PC-3 (cell line): ENCODE results near the gene CD180. TPM values are rescaled to one million over a fixed set of nuclear protein-coding genes. Genes with fewer than 3 reads are reported as not detected.

ENCODE experiments used
- ATAC-seq: fragments of 200-7000 bp; cut with Tn5 transposase; 2 replicates; pipeline ENCODE4 v1.9.1; 2020; ENCODE audit warnings: mild to moderate bottlenecking, moderate library complexity
- BruUV-seq: library from RNA; stranded (reverse); fragments of 400-500 nt; replicated peaks from 2 replicates; lab custom pipeline; 2021; lab: Mats Ljungman, UMichigan
- CTCF ChIA-PET: fragments of 300-600 bp; sonication (Branson Sonifier 250); formaldehyde crosslinking; loops from one replicate; lab custom pipeline; 2022; ENCODE audit warnings: antibody characterized with exemption; lab: Charles Lee
- POLR2A ChIA-PET: fragments of 300-600 bp; sonication (Branson Sonifier 250); formaldehyde crosslinking; loops from one replicate; lab custom pipeline; 2022; ENCODE audit warnings: antibody characterized with exemption; ENCODE audit not compliant: unreplicated experiment; lab: Charles Lee
- DNase-seq: peaks from one replicate; pipeline ENCODE4 v3.0.0-alpha.2; 2015
- H2AFZ ChIP-seq: fragments of 300-600 bp; sonication (generic); 2 replicates; pipeline ENCODE4 v1.6.0; 2016; ENCODE audit warnings: antibody characterized with exemption, low read length
- H3F3A ChIP-seq: fragments of 300-600 bp; sonication (generic); one replicate; pipeline ENCODE4 v1.6.0; 2017; ENCODE audit warnings: antibody characterized with exemption, low read length, control low read depth, mild to moderate bottlenecking; ENCODE audit not compliant: unreplicated experiment
- H3K27ac ChIP-seq: fragments of 300-600 bp; sonication (generic); 2 replicates; pipeline ENCODE4 v1.5.1; 2016; ENCODE audit warnings: mild to moderate bottlenecking, low read length
- H3K27me3 ChIP-seq: fragments of 300-600 bp; sonication (generic); 2 replicates; pipeline ENCODE4 v1.6.1; 2016; ENCODE audit warnings: low read length, mixed read lengths
- H3K36me3 ChIP-seq: fragments of 300-600 bp; sonication (generic); 2 replicates; pipeline ENCODE4 v1.6.1; 2016; ENCODE audit warnings: low read depth, mixed run types, low read length, mixed read lengths
- H3K4me1 ChIP-seq: fragments of 300-600 bp; sonication (generic); 2 replicates; pipeline ENCODE4 v1.5.1; 2016; ENCODE audit warnings: low read length; ENCODE audit not compliant: insufficient read depth
- H3K4me2 ChIP-seq: fragments of 300-600 bp; sonication (generic); 2 replicates; pipeline ENCODE4 v1.6.0; 2016; ENCODE audit warnings: low read length
- H3K4me3 ChIP-seq: fragments of 300-600 bp; sonication (generic); 2 replicates; pipeline ENCODE4 v1.5.1; 2016; ENCODE audit warnings: mild to moderate bottlenecking, low read length, mixed read lengths
- H3K79me2 ChIP-seq: fragments of 300-600 bp; sonication (generic); 2 replicates; pipeline ENCODE4 v1.6.1; 2017; ENCODE audit warnings: low read length, mixed read lengths
- H3K9ac ChIP-seq: fragments of 300-600 bp; sonication (generic); 2 replicates; pipeline ENCODE4 v1.6.0; 2016; ENCODE audit warnings: mild to moderate bottlenecking, low read length
- H3K9me2 ChIP-seq: fragments of 300-600 bp; sonication (generic); replicated peaks from 2 replicates; pipeline ENCODE4 v1.6.1; 2016; ENCODE audit warnings: mixed run types, low read length, mixed read lengths
- H3K9me3 ChIP-seq: fragments of 300-600 bp; sonication (generic); 2 replicates; pipeline ENCODE4 v1.6.1; 2016; ENCODE audit warnings: low read length, mixed read lengths
- H4K20me1 ChIP-seq: fragments of 300-600 bp; sonication (generic); 2 replicates; pipeline ENCODE4 v1.6.1; 2016; ENCODE audit warnings: low read length, mixed read lengths
- CTCF ChIP-seq: fragments of 300-600 bp; sonication (generic); conservative IDR thresholded peaks from 2 replicates; pipeline ENCODE4 v1.5.1; 2017; ENCODE audit warnings: antibody characterized with exemption, low read depth, mild to moderate bottlenecking, low read length
- EZH2 ChIP-seq: fragments of 300-600 bp; sonication (generic); IDR thresholded peaks from one replicate; pipeline ENCODE4 v1.6.1; 2017; ENCODE audit warnings: antibody characterized with exemption, mild to moderate bottlenecking, low read length; ENCODE audit not compliant: unreplicated experiment
- EZH2phosphoT487 ChIP-seq: fragments of 300-600 bp; sonication (generic); IDR thresholded peaks from 2 replicates; pipeline ENCODE4 v1.6.1; 2018; ENCODE audit warnings: mild to moderate bottlenecking, antibody characterized with exemption, low read length, borderline replicate concordance
- intact Hi-C: fragments of 100-400 bp; cut with micrococcal nuclease; formaldehyde crosslinking; loops from 2 replicates; pipeline ENCODE4 v1.9.0; 2023
- total RNA-seq: library from RNA; depleted of rRNA; stranded (reverse); fragments of >200 nt; gene quantifications from 2 replicates; pipeline ENCODE4 v1.2.3, GENCODE V29; 2014

The CD180 gene
- total RNA-seq, 1 experiment from 2014 or later: not detected

- Histone ChIP-seq H3K27me3 (no peaks in the 10 kb centered on the region), H3F3A (no peaks in the 10 kb centered on the region), H3K9me2 (no peaks in the 10 kb centered on the region), H3K4me3 (no peak overlapping the region), H3K9ac (no peak overlapping the region), H4K20me1 (no peaks in the 10 kb centered on the region), H3K4me2 (no peak overlapping the region), H3K36me3 (peaks cover 2% of the 10 kb centered on the region; the same call in 1 of the 2 replicates), H3K9me3 (no peaks in the 10 kb centered on the region), H3K27ac (no peak overlapping the region), H3K4me1 (0 out of 2 replicates have a peak, but pooled peaks cover 3% of the 10 kb centered on the region), H3K79me2 (no peaks in the 10 kb centered on the region), H2AFZ (no peak overlapping the region)
- DNase-seq (no peak), ATAC-seq (no peak)
- TF ChIP-seq EZH2phosphoT487 (no peak), EZH2 (no peak), CTCF (no peak)
- ChIA-PET CTCF (no interaction called here), POLR2A (no interaction called here)
- intact Hi-C loops: no loop called here
- BruUV-seq: no TSS peak
Observed at GRCh38 chr5:67152400-67152799, 44.2 kb downstream of the CD180 start.

GRCh38 chr5:67149951-67150523, 46.6 kb downstream of the CD180 start:
- Histone ChIP-seq H3K9me2 (no peaks in the 10 kb centered on the region), H3K79me2 (no peaks in the 10 kb centered on the region), H3K4me1 (no peaks in the 10 kb centered on the region), H3K4me2 (no peak overlapping the region), H3K27me3 (no peaks in the 10 kb centered on the region), H3K9me3 (no peaks in the 10 kb centered on the region), H3K4me3 (no peak overlapping the region), H2AFZ (no peak overlapping the region), H3K36me3 (peaks cover 7% of the 10 kb centered on the region; the same call in 1 of the 2 replicates), H3K9ac (no peak overlapping the region), H4K20me1 (no peaks in the 10 kb centered on the region), H3K27ac (no peak overlapping the region), H3F3A (no peaks in the 10 kb centered on the region)
- ChIA-PET POLR2A (no interaction called here), CTCF (interaction anchor here (0.6 to 0.7 kb wide), 2 partner anchors 139 to 873 kb away, joined by 3 read pairs; no protein-coding TSS in a partner anchor)
- no TSS peak for BruUV-seq
- DNase-seq: peak; percentile 58
- peak; percentile 71 for TF ChIP-seq CTCF
- no peak for TF ChIP-seq EZH2phosphoT487
- intact Hi-C loops: loop anchor here (2.0 kb wide), 3 partner anchors 145 to 343 kb away; no protein-coding TSS in a partner anchor
- no peak for ATAC-seq
